Lung microvascular endothelial cell (primary cell): ENCODE results near the gene CELA3B. TPM values are rescaled to one million over a fixed set of nuclear protein-coding genes. Genes with fewer than 3 reads are reported as not detected.
"Not testable (repeated sequence)": the region's sequence is repeated elsewhere in the genome, so short reads cannot be mapped to it uniquely, and the experiment has no call there.

Experiments used
- DNase-seq, 2 donors: peaks; one replicate each; pipeline versions ENCODE4 v3.0.0 to v3.0.0-alpha.2; 2010; ENCODE audit warnings: low read depth in 2 of 2
- total RNA-seq: library from RNA; depleted of rRNA; stranded (reverse); fragments of >200 nt; gene quantifications from 2 replicates; pipeline ENCODE4 v1.2.1, GENCODE V29; 2014

CELA3B gene
- total RNA-seq, 1 donor from 2014 or later = not detected

- not testable (repeated sequence) for DNase-seq
Observed at GRCh38 chr1:22007262-22007661, 30.4 kb downstream of the CELA3B start.

GRCh38 chr1:22009566-22009965, 32.7 kb downstream of the CELA3B start:
- DNase-seq = not testable (repeated sequence)

- not testable (repeated sequence) for DNase-seq
Observed at GRCh38 chr1:22012752-22013151, 35.9 kb downstream of the CELA3B start.

- DNase-seq = not testable (repeated sequence)
Observed at GRCh38 chr1:22014575-22015206, 37.9 kb downstream of the CELA3B start.

GRCh38 chr1:22018583-22019559, 42.0 kb downstream of the CELA3B start:
- peak; percentile 57 to 94 for DNase-seq

- no peak for DNase-seq
Observed at GRCh38 chr1:22021061-22021460, 44.2 kb downstream of the CELA3B start.

GRCh38 chr1:22024485-22025367, 47.9 kb downstream of the CELA3B start:
- peak; percentile 78 to 88 for DNase-seq

GRCh38 chr1:22025368-22026155, 48.7 kb downstream of the CELA3B start:
- peak; percentile 94 for DNase-seq

GRCh38 chr1:22026924-22027289, 50.1 kb downstream of the CELA3B start:
- no peak for DNase-seq

- DNase-seq = no peak
Observed at GRCh38 chr1:22030057-22030456, 53.2 kb downstream of the CELA3B start.

GRCh38 chr1:22030473-22030872, 53.7 kb downstream of the CELA3B start:
- no peak for DNase-seq

GRCh38 chr1:22031214-22031962, 54.6 kb downstream of the CELA3B start:
- peak in 1 of 2 donors; percentile 22 for DNase-seq

- DNase-seq = not testable (repeated sequence)
Observed at GRCh38 chr1:22034834-22035233, 58.0 kb downstream of the CELA3B start.

- no peak for DNase-seq
Observed at GRCh38 chr1:22037520-22037919, 60.7 kb downstream of the CELA3B start.

GRCh38 chr1:22038036-22038435, 61.2 kb downstream of the CELA3B start:
- no peak for DNase-seq

Other genes starting within 250 kb of the CELA3B start
- 39.0 and 61.5 TPM in 2 replicates for gene USP48, start 193.9 kb upstream of the CELA3B start, total RNA-seq
- under 0.01 TPM in 1 of 2 replicates, not detected in the other for gene LDLRAD2, start 164.8 kb upstream of the CELA3B start, total RNA-seq
- 250 and 367 TPM in 2 replicates for gene HSPG2, start 39.7 kb upstream of the CELA3B start, total RNA-seq
- gene CELA3A, start 24.6 kb downstream of the CELA3B start, total RNA-seq = not detected in 2 replicates
- 227 and 372 TPM in 2 replicates for gene CDC42, start 75.7 kb downstream of the CELA3B start, total RNA-seq
- 0.22 and 0.40 TPM in 2 replicates for gene WNT4, start 166.1 kb downstream of the CELA3B start, total RNA-seq